AML-193 (cell line): Measurements from ENCODE around the gene SNX25.
"Not testable (repeated sequence)": the region's sequence is repeated elsewhere in the genome, so short reads cannot be mapped to it uniquely, and the experiment has no call there.

Experiments used
- DNase-seq, 2 experiments: peaks; one replicate each; lab custom pipeline; 2025; lab: John Stamatoyannopoulos, UW

Gene SNX25

GRCh38 chr4:185229021-185229818, 19.8 kb downstream of the SNX25 start:
- DNase-seq = no peak

DNA sequence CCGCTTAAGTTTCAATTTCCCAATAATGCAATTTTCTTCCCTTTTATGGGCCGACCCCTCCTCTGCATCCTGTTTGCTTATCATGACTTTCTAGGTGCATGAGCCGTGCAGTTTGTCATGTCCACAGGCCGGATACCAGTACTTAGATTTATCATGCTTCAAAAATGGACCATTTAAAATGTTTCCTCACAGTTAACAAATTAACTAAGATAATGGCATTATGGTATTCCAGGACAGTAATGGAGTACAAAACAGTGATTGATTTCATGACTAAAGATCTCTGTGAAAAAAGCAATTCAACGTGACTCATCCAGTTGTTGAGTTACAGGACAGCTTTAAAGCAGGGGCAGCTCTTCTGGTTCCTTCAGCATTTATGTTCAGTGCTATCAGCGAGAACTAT, 23.0 kb downstream of the SNX25 start:
- no peak for DNase-seq

DNA sequence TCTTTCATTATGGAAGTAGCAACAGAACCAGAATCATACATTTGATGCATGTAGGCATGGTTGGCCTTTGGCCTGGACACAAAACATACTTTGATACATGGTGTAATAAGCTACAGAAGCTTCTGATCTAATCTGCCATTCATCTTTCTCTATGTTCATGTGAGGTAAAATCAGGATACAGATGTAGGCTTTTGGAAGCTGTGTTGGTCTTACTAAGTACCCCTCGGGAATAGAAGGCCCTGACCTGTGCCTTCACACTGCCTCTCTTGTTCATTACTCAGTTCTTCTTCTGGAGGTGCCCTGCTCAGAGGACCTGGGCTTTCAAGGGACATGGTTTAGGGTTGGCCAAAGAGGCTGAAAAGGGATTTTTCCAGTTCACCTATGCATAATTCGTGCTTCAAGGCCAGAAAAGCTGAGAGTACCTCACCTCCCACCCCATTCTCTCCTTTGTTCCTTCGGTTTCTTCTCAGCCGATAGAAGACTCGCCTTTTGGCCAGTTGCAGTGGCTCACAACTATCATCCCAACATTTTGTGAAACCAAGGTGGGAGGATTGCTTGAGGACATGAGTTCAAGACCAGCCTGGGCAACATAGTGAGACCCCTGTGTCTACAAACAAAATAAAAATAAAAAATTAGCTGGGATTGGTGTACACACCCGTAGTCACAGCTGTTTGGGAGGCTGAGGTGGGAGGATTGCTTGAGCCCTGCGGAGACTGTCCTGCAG, 25.9 kb downstream of the SNX25 start:
- DNase-seq = no peak

DNA sequence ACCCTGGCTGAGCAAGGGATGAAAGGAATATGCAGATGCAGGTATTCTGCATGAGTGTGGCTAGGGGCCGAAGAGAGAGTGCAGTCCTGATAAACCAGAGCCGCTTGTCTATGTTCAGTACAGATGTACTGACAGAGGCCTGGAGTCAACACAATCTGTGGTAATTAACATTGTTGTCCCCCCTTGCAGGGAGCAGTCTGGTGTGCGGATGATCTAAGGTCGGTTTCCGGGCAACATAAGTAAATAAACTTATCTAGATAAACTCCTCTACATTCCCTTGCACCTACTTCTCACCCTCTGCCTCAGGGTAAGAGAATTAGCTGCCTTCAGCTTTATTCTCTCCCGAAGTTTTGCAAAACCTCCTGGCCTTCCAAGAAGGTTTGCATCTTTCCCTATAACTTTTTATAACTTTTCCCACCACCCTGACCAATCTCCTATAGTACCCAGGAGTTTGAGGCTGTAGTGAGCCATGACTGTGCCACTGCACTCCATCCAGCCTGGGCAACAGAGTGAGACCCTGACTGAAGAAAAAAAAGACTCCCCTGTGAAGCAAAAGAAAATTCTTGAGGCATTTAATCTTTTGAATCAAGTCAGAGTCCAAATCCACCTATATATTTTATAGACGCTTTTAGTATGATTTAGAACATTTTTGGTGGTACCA, 26.6 kb downstream of the SNX25 start:
- no peak for DNase-seq

- DNase-seq = no peak
These were observed 27.8 kb downstream of the SNX25 start for GRCh38 chr4:185237175-185237574.

GRCh38 chr4:185238215-185238681, 28.9 kb downstream of the SNX25 start:
- DNase-seq = no peak

GRCh38 chr4:185238750-185239149, 29.4 kb downstream of the SNX25 start:
- DNase-seq = no peak

DNA sequence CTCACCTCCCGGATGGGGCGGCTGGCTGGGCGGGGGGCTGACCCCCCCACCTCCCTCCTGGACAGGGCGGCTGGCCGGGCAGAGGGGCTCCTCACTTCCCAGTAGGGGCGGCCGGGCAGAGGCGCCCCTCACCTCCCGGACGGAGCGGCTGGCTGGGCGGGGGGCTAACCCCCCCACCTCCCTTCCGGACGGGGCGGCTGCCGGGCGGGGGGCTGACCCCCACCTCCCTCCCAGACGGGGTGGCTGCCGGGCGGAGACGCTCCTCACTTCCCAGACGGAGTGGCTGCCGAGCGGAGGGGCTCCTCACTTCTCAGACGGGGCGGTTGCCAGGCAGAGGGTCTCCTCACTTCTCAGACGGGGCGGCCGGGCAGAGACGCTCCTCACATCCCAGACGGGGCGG, 31.1 kb downstream of the SNX25 start:
- not testable (repeated sequence) for DNase-seq

- no peak for DNase-seq
These were observed 33.5 kb downstream of the SNX25 start for GRCh38 chr4:185242749-185243533.

- no peak for DNase-seq
These were observed 34.5 kb downstream of the SNX25 start for GRCh38 chr4:185243879-185244278.

- DNase-seq = no peak
These were observed 35.4 kb downstream of the SNX25 start for GRCh38 chr4:185244763-185245162.

GRCh38 chr4:185246453-185246852, 37.1 kb downstream of the SNX25 start:
- DNase-seq = no peak

GRCh38 chr4:185247151-185247550, 37.8 kb downstream of the SNX25 start:
- DNase-seq = no peak

- no peak for DNase-seq
These were observed 39.1 kb downstream of the SNX25 start for GRCh38 chr4:185248393-185249039.

GRCh38 chr4:185249105-185249504, 39.7 kb downstream of the SNX25 start:
- DNase-seq = no peak

DNA sequence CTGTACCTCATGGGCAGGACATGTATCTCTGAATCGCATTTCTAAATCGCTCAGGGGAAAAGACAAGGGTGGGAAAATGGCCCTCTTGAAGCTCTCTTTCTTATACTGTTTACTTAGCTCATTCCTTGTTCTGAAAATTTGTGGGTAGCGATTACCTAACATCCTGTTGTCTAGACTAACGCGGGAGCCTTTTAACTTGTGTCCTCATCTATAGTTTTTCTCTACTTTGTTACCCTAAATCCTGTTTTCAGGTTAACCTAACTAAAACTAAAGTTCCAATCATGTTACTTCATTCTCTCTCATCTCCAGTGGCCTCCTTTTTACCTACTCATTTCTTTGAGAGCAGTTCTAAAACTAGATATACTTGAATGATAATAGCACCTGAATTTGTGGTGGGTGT, 45.0 kb downstream of the SNX25 start:
- DNase-seq = no peak

GRCh38 chr4:185255868-185256267, 46.5 kb downstream of the SNX25 start:
- no peak for DNase-seq

DNA sequence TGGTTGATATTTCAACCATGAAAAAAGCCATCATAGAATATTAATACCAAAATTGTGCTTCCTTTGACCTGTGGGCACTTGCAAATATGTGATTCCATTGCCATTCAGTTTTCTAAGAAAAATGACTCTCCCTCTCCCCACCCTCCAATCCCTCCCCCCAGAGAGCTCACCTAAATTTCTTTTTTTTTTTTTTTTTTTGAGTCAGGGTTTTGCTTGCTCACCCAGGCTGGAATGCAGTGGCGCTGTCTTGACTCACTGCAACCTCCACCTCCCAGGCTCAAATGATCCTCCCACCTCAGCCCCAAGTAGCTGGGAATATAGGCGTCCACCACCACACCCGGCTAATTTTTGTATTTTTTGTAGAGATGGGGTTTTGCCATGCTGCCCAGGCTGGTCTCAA, 47.0 kb downstream of the SNX25 start:
- no peak for DNase-seq

GRCh38 chr4:185257086-185257485, 47.7 kb downstream of the SNX25 start:
- no peak for DNase-seq

DNA sequence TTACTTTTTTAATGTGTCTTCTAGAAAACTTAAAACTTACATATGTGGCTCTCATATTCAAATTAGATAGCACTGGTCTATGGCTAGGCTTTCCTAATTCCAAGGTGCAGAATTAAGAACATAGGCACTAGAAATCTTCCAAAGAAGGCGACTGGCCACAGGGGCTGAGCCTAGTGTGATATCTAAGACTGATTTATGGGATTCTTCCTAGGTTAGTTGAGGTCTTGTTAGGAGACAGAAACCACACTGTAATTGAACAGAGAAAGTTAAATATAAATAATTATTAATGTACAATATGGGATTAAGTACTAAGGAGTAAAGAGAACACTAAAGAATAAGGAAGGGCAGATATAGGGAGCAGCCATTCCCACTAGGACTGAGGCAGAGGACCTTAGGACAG, 48.3 kb downstream of the SNX25 start:
- no peak for DNase-seq

- DNase-seq = not testable (repeated sequence)
These were observed 49.3 kb downstream of the SNX25 start for GRCh38 chr4:185258741-185259140.

GRCh38 chr4:185259719-185260118, 50.3 kb downstream of the SNX25 start:
- DNase-seq = no peak
